Activated T-cell treated with anti-CD3 and anti-CD28 coated beads for 1 hour (primary cell): ENCODE measurements around the gene SCPEP1.
A peak's percentile ranks its signal among the peaks of the same experiment; 100 is the strongest.

ENCODE experiments used
- DNase-seq: peaks from one replicate; pipeline ENCODE4 v3.0.0-alpha.2; 2020; ENCODE audit warnings: low read depth

Gene SCPEP1

DNA sequence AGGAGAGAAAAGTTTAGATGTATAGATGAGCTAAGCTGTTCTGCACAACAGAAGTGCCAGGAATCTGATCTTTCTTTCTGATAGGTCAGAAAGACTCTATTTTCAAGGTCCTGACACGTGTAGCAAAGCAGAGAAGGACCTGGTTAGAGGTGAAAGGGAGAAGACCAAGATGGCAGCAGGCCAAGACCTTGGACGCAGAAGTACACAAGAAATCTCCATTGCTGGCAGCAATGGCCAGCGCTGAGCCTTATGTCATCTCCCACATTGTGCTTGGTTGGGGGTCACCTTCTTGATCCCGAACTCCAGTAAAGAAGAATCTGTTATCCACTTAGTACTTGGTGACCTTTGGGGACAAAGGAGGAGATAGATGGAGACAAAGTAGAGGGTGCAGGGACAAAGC lies 65.3 kb downstream of the SCPEP1 start:
- DNase-seq = no peak

DNA sequence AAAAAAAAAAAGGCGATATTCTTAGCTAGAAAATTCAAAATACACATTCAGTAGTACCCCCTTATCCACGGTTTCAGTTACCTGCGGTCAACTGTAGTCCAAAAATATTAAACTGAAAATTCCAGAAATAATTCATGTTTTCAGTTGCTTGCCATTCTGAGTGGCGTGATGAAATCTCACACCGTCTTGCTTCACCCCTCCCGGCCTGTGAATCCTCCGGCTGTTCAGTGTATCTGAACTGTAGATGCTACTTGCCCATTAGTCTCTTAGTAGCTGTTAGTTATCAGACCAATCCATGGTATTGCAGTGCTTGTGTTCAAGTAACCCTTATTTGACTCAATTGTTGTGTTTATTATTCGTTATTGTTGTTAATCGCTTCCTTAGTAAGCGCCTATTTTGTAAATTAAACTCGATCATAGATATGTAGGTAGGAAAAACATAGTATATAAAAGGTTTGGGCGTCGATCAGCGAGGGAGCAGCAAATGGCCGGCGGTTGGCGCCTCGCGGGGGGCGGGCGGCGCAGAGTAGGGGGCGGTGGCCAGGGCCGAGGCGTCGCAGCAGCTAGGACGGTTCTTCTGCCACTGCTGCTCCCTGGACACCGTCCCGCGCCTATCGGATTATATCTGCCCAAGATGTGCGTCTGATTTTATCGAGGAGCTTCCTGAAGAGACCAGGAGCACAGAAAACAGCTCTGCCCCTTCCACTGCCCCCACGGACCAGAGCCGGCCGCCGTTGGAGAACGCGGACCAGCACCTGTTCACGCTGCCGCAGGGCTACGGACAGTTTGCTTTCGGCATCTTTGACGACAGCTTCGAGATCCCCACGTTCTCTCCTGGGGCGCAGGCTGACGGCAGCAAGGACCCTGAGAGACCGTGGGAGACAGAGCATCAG lies 67.3 kb downstream of the SCPEP1 start:
- no peak for DNase-seq

DNA sequence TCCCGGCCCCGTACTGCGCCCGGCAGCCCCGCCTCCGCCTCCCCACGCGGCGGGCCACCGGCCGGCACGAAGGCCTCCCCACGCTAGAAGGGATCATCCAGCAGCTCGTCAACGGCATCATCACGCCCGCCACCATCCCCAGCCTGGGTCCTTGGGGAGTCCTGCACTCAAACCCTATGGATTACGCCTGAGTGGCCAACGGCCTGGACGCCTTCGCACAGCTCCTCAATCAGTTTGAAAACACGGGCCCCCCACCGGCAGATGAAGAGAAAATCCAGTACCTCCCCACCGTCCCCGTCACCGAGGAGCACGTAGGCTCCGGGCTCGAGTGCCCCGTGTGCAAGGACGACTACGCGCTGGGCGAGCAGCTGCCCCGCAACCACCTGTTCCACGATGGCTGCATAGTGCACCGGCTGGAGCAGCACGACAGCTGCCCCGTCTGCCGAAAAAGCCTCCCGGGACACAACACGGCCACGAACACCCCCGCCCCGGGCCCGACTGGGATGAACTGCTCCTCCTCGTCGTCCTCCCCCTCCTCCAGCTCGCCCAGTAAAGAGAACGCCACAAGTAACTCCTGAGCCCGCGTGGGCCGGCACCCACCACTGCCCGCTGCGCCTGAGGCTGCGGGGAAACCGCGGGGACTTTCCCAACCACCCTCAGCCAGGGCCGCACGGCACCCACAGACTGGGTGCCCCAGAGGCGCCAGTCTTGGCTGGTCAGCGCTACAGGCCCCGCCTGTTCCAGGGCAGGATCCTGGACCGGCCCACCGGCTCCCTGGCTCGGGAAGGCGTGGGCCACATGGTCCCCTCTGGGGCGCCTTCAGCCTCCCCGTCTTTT lies 68.2 kb downstream of the SCPEP1 start:
- peak; percentile 2 for DNase-seq

DNA sequence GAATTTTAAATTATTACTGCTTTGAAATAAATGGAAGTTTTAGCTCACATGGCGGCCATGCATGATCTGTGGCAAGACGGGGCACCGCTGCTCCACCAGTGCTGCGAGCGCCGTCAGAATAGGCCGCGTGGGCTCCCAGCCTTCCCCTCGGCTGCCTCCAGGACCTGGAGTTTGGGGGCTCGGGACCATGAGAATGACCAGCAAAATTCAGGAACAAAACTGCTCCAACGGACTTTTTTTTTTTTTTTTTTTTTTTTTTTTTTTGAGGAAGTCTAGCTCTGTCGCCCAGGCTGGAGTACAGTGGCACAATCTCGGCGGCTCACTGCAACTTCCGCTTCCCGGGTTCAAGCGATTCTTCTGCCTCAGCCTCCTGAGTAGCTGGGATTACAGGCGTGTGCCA lies 68.8 kb downstream of the SCPEP1 start:
- DNase-seq = no peak

DNA sequence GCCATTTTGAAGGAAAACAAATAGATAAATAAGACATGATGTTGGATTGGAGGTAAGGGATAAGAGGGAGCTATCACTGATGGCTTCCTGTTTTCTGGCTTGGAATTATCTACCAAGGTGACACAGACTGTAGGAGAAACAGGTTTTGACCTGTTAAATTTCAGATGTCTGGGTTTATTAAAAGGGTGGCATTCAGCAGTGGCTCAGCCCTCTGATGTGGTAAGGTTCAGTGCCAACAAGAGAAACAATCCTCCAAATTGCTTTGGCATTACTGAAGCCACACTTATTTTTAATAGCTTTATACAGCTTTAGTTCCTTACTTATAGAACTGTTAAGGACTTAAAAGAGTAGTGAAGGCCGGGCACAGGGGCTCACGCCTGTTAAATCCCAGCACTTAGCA lies 70.2 kb downstream of the SCPEP1 start:
- no peak for DNase-seq

DNA sequence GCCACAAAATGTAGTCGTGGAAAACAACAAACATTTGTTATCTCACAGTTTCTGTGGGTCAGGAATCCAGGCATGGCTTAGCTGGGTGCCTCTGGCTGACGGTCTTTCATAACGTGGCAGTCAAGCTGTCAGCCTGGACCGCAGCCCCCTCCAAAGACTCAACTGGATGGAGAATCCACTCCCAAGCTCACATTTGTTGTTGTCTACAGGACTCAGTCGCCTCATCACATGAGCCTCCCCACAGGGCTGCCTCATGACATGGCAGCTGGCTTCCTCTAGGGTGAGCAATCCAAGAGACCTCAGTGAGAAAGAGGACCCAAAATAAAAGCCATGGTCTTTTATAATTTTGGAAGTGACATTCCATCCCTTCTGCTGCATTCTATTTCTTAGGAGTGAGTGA lies 72.4 kb downstream of the SCPEP1 start:
- no peak for DNase-seq

DNA sequence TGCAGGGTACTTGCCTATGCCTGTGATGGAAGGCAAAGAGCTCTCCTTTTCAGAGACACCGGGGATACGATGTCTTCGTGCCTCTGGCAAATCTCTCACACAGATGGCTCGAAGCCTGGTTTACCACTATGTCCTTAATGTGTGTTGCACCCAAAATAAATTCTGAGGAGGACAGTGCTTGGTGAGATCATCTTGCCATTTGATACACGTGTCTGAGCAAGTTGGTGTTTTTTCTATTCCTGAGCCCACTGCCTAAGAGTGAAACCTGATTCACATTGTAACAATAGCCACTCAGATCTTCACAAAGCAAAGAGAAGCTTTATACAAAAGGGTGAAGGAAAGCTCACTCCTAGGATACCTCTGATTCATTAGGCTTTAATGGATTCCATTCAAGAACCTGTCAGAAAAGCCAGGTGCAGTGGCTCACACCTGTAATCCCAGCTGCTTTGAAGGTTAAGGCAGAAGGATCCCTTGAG lies 74.0 kb downstream of the SCPEP1 start:
- no peak for DNase-seq
